Measurements from ENCODE around the gene MSH4.

The MSH4 gene

DNA sequence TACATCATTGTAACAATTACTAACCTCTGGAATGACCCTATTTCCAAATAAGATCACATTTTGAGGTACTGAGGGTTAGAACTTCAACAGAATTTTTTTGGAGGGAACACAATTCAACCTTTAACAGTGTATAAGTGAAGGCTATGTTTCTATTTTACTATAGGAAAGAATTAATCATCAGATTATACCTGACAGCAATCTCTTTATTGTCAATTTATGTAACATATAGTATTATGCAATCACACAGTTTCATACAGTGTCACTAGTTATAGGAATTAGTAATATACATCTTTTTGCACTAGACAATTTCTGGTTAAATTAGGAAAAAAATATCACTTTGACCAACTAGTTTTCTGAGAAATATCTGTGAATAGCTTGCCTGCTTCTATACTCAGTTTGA is 59.1 kb downstream of the MSH4 start:
- no peak for DNase-seq
- Histone ChIP-seq H3K9me3 (no peaks in the 10 kb centered on the region), H3K27me3 (no peaks in the 10 kb centered on the region), H3K36me3 (no peaks in the 10 kb centered on the region), H3K4me1 (no peaks in the 10 kb centered on the region), H3K4me3 (ENCODE audit: low read depth, low read length) (no peak overlapping the region)
- TF ChIP-seq, protein P1, sequence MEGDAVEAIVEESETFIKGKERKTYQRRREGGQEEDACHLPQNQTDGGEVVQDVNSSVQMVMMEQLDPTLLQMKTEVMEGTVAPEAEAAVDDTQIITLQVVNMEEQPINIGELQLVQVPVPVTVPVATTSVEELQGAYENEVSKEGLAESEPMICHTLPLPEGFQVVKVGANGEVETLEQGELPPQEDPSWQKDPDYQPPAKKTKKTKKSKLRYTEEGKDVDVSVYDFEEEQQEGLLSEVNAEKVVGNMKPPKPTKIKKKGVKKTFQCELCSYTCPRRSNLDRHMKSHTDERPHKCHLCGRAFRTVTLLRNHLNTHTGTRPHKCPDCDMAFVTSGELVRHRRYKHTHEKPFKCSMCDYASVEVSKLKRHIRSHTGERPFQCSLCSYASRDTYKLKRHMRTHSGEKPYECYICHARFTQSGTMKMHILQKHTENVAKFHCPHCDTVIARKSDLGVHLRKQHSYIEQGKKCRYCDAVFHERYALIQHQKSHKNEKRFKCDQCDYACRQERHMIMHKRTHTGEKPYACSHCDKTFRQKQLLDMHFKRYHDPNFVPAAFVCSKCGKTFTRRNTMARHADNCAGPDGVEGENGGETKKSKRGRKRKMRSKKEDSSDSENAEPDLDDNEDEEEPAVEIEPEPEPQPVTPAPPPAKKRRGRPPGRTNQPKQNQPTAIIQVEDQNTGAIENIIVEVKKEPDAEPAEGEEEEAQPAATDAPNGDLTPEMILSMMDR (IDR thresholded peaks at IDR 0.05; ENCODE audit: low read depth, low read length), result no peak

DNA sequence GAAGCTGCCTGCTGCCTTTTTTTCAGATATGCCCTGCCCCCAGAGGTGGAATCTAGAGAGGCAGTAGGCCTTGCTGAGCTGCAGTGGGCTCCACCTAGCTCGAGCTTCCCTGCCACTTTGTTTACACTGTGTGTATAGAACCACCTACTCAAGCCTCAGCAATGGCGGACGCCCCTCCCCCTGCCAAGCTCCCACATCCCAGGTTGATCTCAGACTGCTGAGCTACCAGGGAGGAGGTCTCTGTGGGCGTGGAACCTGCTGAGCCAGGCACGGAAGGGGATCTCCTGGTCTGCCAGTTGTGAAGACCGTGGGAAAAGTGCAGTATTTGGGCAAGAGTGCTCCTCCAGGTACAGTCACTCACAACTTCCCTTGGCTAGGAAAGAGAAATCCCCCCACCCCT is 65.1 kb downstream of the MSH4 start:
- TF ChIP-seq, protein P1 (IDR thresholded peaks at IDR 0.05; ENCODE audit: low read depth, low read length), result no peak

DNA sequence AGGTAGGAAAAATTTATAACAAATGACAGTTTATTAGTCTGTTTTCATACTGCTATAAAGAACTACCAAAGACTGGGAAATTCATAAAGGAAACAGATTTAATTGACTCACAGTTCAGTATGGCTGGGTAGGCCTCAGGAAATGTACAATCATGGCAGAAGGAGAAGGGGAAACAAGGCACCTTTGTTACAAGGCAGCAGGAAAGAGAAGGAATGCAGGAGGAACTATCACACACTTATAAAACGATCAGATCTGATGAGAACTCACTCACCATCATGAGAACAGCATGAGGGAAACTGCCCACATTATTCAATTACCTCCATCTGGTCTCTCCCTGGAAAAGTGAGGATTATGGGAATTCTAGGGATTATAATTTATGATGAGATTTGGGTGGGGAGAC is 74.3 kb downstream of the MSH4 start:
- H3K36me3 ChIP-seq, result no peaks in the 10 kb centered on the region
- DNase-seq, result no peak
- TF ChIP-seq, protein P1 (IDR thresholded peaks at IDR 0.05; ENCODE audit: low read depth, low read length), result no peak
- H3K4me3 ChIP-seq (ENCODE audit: low read depth, low read length), result no peak overlapping the region
- no peaks in the 10 kb centered on the region for H3K9me3 ChIP-seq
- no peaks in the 10 kb centered on the region for H3K27me3 ChIP-seq
- H3K4me1 ChIP-seq, result no peaks in the 10 kb centered on the region

More for the DNA sequence above, 65.1 kb downstream of the MSH4 start:
- H3K9me3 ChIP-seq, result no peaks in the 10 kb centered on the region
- H3K36me3 ChIP-seq, result no peaks in the 10 kb centered on the region
- no peaks in the 10 kb centered on the region for H3K4me1 ChIP-seq
- DNase-seq, result no peak
- H3K27me3 ChIP-seq, result no peaks in the 10 kb centered on the region
- no peak overlapping the region for H3K4me3 ChIP-seq (ENCODE audit: low read depth, low read length)

DNA sequence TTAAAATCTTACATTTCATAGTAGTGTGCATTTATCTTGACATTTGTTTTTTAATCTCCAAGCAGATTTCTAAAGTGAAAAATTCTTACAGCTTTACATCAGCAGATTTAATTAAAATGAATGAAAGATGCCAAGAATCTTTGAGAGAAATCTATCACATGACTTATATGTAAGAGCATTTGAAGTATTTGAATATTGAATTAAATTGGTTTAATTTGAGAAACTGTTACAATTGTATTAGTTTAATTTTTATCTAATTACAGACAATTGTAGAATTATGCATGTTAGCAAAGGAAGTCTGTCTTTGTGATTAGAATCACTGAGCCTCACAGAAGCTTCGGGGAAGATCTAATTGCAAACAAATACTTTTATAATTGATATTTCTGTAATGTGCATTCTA is 83.3 kb downstream of the MSH4 start:
- no peaks in the 10 kb centered on the region for H3K36me3 ChIP-seq
- H3K4me1 ChIP-seq, result no peaks in the 10 kb centered on the region
- H3K4me3 ChIP-seq (ENCODE audit: low read depth, low read length), result no peak overlapping the region
- no peak for DNase-seq
- TF ChIP-seq, protein P1 (IDR thresholded peaks at IDR 0.05; ENCODE audit: low read depth, low read length), result no peak
- no peaks in the 10 kb centered on the region for H3K27me3 ChIP-seq
- H3K9me3 ChIP-seq, result no peaks in the 10 kb centered on the region

DNA sequence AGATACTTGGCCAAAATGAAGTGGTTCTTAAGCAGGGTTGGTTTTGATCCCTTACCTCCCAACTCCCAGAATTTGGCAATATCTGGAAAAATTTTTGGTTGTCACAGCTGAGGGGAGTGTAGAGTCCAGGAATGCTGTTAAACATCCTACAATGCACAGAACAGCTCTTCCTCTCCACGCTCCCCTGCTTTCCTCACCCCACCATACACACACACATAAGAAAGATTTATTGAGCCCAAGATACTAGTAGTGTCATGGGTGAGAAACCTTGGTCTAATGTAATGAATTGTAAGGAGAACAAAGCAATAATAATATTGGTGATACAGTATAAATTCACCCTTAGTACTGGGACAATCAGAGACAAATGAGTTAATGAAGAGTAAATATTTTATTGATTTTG is 87.8 kb downstream of the MSH4 start:
- no peaks in the 10 kb centered on the region for H3K27me3 ChIP-seq
- TF ChIP-seq, protein P1 (IDR thresholded peaks at IDR 0.05; ENCODE audit: low read depth, low read length), result no peak
- H3K4me1 ChIP-seq, result no peaks in the 10 kb centered on the region
- no peaks in the 10 kb centered on the region for H3K36me3 ChIP-seq
- no peak overlapping the region for H3K4me3 ChIP-seq (ENCODE audit: low read depth, low read length)
- no peak for DNase-seq
- no peaks in the 10 kb centered on the region for H3K9me3 ChIP-seq

DNA sequence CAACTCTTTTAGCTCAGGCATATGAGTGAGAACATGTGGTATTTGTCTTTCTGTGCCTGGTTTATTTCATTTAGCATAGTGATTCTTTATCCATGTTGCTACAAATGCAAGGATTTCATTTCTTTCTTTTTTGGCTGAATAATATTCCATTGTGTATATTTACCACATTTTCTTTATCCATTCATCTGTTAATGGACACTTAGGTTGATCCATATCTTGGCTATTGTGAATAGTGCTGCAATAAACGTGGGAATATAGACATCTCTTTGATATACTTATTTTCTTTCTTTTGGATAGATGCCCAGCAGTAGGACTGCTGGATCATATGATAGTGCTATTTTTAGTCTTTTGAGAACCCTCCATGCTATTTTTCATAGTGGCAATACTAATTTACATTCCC is 104.7 kb downstream of the MSH4 start:
- H3K27me3 ChIP-seq, result no peaks in the 10 kb centered on the region
- H3K4me1 ChIP-seq, result no peaks in the 10 kb centered on the region
- no peak for DNase-seq
- no peaks in the 10 kb centered on the region for H3K9me3 ChIP-seq
- TF ChIP-seq, protein P1 (IDR thresholded peaks at IDR 0.05; ENCODE audit: low read depth, low read length), result no peak
- no peaks in the 10 kb centered on the region for H3K36me3 ChIP-seq
- H3K4me3 ChIP-seq (ENCODE audit: low read depth, low read length), result no peak overlapping the region

All from BE2C (cell line).